Transverse colon (tissue), 3 donors: ENCODE results near the gene MAOB.

ENCODE experiments used
- EP300 ChIP-seq: sonication (generic); formaldehyde crosslinking; IDR thresholded peaks from one replicate; pipeline ENCODE4 v1.6.1; 2017; ENCODE audit warnings: antibody characterized with exemption, low read depth
- POLR2A ChIP-seq: fragments of 450-650 bp; IDR thresholded peaks from one replicate; pipeline ENCODE4 v1.6.1; 2016; ENCODE audit warnings: antibody characterized with exemption, mild to moderate bottlenecking, moderate library complexity
- TF ChIP-seq, protein P1 (sequence below), 5 experiments: fragments of 200-600 bp in 3 of 5; fragments of 450-650 bp in 2 of 5; sonication (generic) in 3 of 5; IDR thresholded peaks; 1 replicate in 2 of 5; 2 replicates in 3 of 5; pipeline ENCODE4 v1.5.1; 2016 to 2017; ENCODE audit warnings: antibody characterized with exemption in 5 of 5, inconsistent platforms in 3 of 5, mild to moderate bottlenecking in 2 of 5, moderate library complexity in 1 of 5

DNA sequence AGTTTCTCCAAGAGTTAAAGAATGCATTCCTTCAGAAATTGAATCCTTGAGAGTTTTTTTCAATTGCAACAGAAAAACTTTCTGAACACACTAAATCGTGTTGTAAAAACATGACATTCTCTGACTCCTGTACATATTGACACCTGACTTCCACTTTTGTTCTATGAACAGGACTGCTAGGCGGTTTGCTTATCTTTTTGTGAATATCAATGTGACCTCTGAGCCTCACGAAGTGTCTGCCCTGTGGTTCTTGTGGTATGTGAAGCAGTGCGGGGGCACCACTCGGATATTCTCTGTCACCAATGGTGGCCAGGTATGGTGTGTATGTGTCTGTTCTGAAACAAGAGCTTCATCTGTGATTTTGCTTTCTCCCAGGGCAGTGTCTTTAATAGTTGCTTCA, 154.2 kb downstream of the MAOB start:
- TF ChIP-seq, protein P1, sequence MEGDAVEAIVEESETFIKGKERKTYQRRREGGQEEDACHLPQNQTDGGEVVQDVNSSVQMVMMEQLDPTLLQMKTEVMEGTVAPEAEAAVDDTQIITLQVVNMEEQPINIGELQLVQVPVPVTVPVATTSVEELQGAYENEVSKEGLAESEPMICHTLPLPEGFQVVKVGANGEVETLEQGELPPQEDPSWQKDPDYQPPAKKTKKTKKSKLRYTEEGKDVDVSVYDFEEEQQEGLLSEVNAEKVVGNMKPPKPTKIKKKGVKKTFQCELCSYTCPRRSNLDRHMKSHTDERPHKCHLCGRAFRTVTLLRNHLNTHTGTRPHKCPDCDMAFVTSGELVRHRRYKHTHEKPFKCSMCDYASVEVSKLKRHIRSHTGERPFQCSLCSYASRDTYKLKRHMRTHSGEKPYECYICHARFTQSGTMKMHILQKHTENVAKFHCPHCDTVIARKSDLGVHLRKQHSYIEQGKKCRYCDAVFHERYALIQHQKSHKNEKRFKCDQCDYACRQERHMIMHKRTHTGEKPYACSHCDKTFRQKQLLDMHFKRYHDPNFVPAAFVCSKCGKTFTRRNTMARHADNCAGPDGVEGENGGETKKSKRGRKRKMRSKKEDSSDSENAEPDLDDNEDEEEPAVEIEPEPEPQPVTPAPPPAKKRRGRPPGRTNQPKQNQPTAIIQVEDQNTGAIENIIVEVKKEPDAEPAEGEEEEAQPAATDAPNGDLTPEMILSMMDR (IDR thresholded peaks at IDR 0.05) = no peak
- no peak for TF ChIP-seq POLR2A
- no peak for TF ChIP-seq EP300
